Smooth muscle cell (in vitro differentiated cells): ENCODE measurements around the gene ST8SIA2. TPM values are rescaled to one million over a fixed set of nuclear protein-coding genes. Genes with fewer than 3 reads are reported as not detected.

Experiments
- DNase-seq: peaks from one replicate; lab custom pipeline; 2025; ENCODE audit not compliant: unreplicated experiment; lab: John Stamatoyannopoulos, UW
- H2AFZ ChIP-seq: fragments of 200-600 bp; sonication (generic); 2 replicates; pipeline ENCODE4 v1.6.0; 2016; ENCODE audit warnings: antibody characterized with exemption, low read depth, mild to moderate bottlenecking
- H3F3A ChIP-seq: fragments of 200-600 bp; sonication (generic); 2 replicates; pipeline ENCODE4 v1.6.0; 2017; ENCODE audit warnings: antibody characterized with exemption, low read depth
- H3K27ac ChIP-seq: fragments of 200-600 bp; sonication (generic); 2 replicates; pipeline ENCODE4 v1.5.1; 2016; ENCODE audit warnings: low read depth, mild to moderate bottlenecking
- H3K27me3 ChIP-seq: fragments of 200-600 bp; sonication (generic); 2 replicates; pipeline ENCODE4 v1.6.1; 2016; ENCODE audit warnings: low read depth, mild to moderate bottlenecking
- H3K36me3 ChIP-seq: fragments of 200-600 bp; sonication (generic); 2 replicates; pipeline ENCODE4 v1.5.1; 2016; ENCODE audit warnings: low read depth
- H3K4me1 ChIP-seq: fragments of 200-600 bp; sonication (generic); 2 replicates; pipeline ENCODE4 v1.5.1; 2016; ENCODE audit warnings: low read depth
- H3K4me2 ChIP-seq: fragments of 200-600 bp; sonication (generic); 2 replicates; pipeline ENCODE4 v1.6.0; 2016; ENCODE audit warnings: mild to moderate bottlenecking
- H3K4me3 ChIP-seq: fragments of 200-600 bp; sonication (generic); 2 replicates; pipeline ENCODE4 v1.5.1; 2016; ENCODE audit warnings: mild to moderate bottlenecking
- H3K79me2 ChIP-seq: fragments of 200-600 bp; sonication (generic); 2 replicates; pipeline ENCODE4 v1.6.0; 2016; ENCODE audit warnings: low read depth, mild to moderate bottlenecking
- H3K9ac ChIP-seq: fragments of 200-600 bp; sonication (generic); 2 replicates; pipeline ENCODE4 v1.6.0; 2016; ENCODE audit warnings: low read depth
- H3K9me3 ChIP-seq: fragments of 200-600 bp; sonication (generic); replicated peaks from 2 replicates; pipeline ENCODE4 v1.5.1; 2016; ENCODE audit warnings: low read depth
- H4K20me1 ChIP-seq: fragments of 200-600 bp; sonication (generic); 2 replicates; pipeline ENCODE4 v1.6.0; 2016; ENCODE audit warnings: low read depth
- CTCF ChIP-seq: fragments of 200-600 bp; sonication (generic); IDR thresholded peaks from 2 replicates; pipeline ENCODE4 v1.5.1; 2017; ENCODE audit warnings: borderline replicate concordance, mild to moderate bottlenecking, antibody characterized with exemption; ENCODE audit not compliant: insufficient read depth, poor library complexity, severe bottlenecking
- WGBS: methylation state at CpG from one replicate; pipeline ENCODE4 v1.1.7; 2016; ENCODE audit warnings: low lambda C conversion rate; 5-methylcytosine and 5-hydroxymethylcytosine counted together
- polyA plus RNA-seq: library from polyadenylated mRNA; unstranded; fragments of >200 nt; fragmentation: Nextera tagmentation; extraction: Ambion mirVana; gene quantifications from 2 replicates; pipeline ENCODE4 v1.2.1, GENCODE V29; 2016
- total RNA-seq: library from RNA; depleted of rRNA; stranded (reverse); fragments of >200 nt; gene quantifications from 2 replicates; pipeline ENCODE4 v1.2.3, GENCODE V29; 2014

ST8SIA2 gene
- total and polyA plus RNA-seq, 2 experiments from 2014 or later, result 2.2 to 2.7 TPM

DNA sequence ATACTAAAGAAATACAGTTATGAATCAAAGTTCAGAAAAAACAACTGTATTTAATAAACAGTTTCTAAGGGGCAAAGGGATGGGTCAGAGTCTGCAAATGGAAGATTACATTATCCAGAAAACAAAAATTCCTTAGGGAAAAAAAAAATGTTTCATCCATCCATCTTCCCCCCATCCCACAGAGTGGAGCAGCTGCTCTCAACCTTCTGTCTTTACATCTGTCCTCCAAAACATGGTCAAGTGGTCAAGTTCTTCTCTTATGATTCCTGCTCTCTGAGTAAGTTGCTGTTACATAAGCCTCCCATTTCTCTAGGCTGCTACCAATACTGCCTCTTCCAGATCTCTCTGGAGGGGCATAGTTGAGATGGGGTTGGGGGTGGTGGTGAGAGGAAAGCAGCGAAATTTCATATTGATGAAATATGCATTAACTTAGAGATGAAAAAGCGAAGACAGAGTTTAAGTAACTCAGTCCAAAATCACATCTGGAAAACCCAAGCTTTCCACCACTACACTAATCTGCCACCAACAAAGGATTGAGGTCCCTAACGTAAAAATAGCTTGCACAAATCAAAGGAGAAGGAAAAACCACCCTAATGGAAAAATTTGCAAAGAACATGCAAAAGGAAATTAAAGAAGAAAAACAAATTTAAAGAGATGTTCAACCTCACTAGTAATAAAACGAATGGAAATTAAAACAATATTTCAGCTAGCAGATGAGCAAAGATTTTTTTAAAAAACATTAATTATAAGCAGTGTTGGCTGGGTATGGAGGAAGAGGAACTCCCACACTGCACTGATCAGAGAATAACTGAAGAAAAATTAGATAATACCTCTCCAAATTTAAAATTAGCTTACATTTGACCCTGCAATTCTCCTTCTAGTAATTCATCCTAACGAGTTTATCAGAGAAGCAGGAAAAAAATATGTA lies 109.5 kb downstream of the ST8SIA2 start:
- H4K20me1 ChIP-seq, result no peaks in the 10 kb centered on the region
- WGBS, result 86% methylated on average over 5 of the region's 5 CpGs
- H3F3A ChIP-seq, result no peaks in the 10 kb centered on the region
- H2AFZ ChIP-seq, result no peak overlapping the region
- H3K4me2 ChIP-seq, result no peak overlapping the region
- H3K9me3 ChIP-seq, result no peaks in the 10 kb centered on the region
- no peak for TF ChIP-seq CTCF
- H3K27ac ChIP-seq, result no peak overlapping the region
- no peak for DNase-seq
- no peaks in the 10 kb centered on the region for H3K4me1 ChIP-seq
- no peak overlapping the region for H3K4me3 ChIP-seq
- H3K79me2 ChIP-seq, result no peaks in the 10 kb centered on the region
- H3K9ac ChIP-seq, result no peak overlapping the region
- no peaks in the 10 kb centered on the region for H3K27me3 ChIP-seq
- H3K36me3 ChIP-seq, result no peaks in the 10 kb centered on the region

- no peaks in the 10 kb centered on the region for H3K27me3 ChIP-seq
- no peak overlapping the region for H3K27ac ChIP-seq
- TF ChIP-seq CTCF, result no peak
- H3K9me3 ChIP-seq, result no peaks in the 10 kb centered on the region
- no peak overlapping the region for H2AFZ ChIP-seq
- H3K36me3 ChIP-seq, result no peaks in the 10 kb centered on the region
- H3K4me3 ChIP-seq, result no peak overlapping the region
- H3K9ac ChIP-seq, result no peak overlapping the region
- H3K4me2 ChIP-seq, result no peak overlapping the region
- H3K4me1 ChIP-seq, result no peaks in the 10 kb centered on the region
- DNase-seq, result no peak
- H3K79me2 ChIP-seq, result no peaks in the 10 kb centered on the region
- WGBS, result 79% methylated on average over 4 of the region's 4 CpGs
- no peaks in the 10 kb centered on the region for H3F3A ChIP-seq
- H4K20me1 ChIP-seq, result no peaks in the 10 kb centered on the region
These were observed 110.2 kb downstream of the ST8SIA2 start for GRCh38 chr15:92503889-92504288.

DNA sequence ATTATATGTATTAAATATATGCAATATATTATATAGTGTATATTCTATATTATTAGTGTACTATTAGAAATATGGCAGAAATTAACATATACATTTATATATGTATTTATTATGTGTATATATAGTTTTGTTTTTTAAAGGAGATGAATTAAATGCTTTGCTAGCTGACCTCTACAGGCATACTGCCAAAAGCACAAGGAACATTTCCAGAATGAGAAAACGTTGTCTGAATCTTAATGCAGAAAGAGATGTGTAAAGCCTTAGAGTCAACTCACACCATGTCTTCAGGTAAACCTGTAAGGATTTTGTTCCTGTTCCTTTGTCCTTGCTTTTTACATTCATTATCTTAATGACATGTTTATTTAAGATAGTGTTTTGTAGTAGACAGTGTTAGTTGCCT lies 111.9 kb downstream of the ST8SIA2 start:
- TF ChIP-seq CTCF, result no peak
- 93% methylated on average over 1 of the region's 1 CpG for WGBS
- H3K4me1 ChIP-seq, result no peaks in the 10 kb centered on the region
- H3K9me3 ChIP-seq, result no peaks in the 10 kb centered on the region
- no peak overlapping the region for H3K4me3 ChIP-seq
- DNase-seq, result no peak
- H2AFZ ChIP-seq, result no peak overlapping the region
- H3F3A ChIP-seq, result peaks cover 6% of the 10 kb centered on the region
- no peaks in the 10 kb centered on the region for H3K79me2 ChIP-seq
- H3K9ac ChIP-seq, result no peak overlapping the region
- no peak overlapping the region for H3K4me2 ChIP-seq
- H3K27me3 ChIP-seq, result no peaks in the 10 kb centered on the region
- no peak overlapping the region for H3K27ac ChIP-seq
- no peaks in the 10 kb centered on the region for H3K36me3 ChIP-seq
- H4K20me1 ChIP-seq, result no peaks in the 10 kb centered on the region
